ENCODE results near the gene TAF8.
"Not testable (repeated sequence)": the region's sequence is repeated elsewhere in the genome, so short reads cannot be mapped to it uniquely, and the experiment has no call there.

TAF8 gene

GRCh38 chr6:42022755-42023384 is 27.5 kb upstream of the TAF8 start:
- H3K9me3 Mint-ChIP-seq: no peaks in the 10 kb centered on the region
- peak overlapping the region; percentile 77 for H3K4me3 Mint-ChIP-seq
- peak; percentile 75 for ATAC-seq
- peak overlapping the region; percentile 97 for H3K27ac Mint-ChIP-seq
- no peak for DNase-seq (ENCODE audit: low spot score in 2 of 2)
- peaks cover 8% of the 10 kb centered on the region for H3K36me3 Mint-ChIP-seq
- H3K4me1 Mint-ChIP-seq: peaks cover 76% of the 10 kb centered on the region

- ATAC-seq (peak; percentile 17), DNase-seq (ENCODE audit: low spot score in 2 of 2) (no peak)
- Mint-ChIP-seq H3K27ac (peak overlapping the region; percentile 97), H3K4me3 (peak overlapping the region; percentile 15), H3K36me3 (peaks cover 22% of the 10 kb centered on the region), H3K4me1 (peaks cover 95% of the 10 kb centered on the region), H3K9me3 (no peaks in the 10 kb centered on the region)
Observed at GRCh38 chr6:42025066-42025844, 25.1 kb upstream of the TAF8 start.

GRCh38 chr6:42025845-42026243 is 24.5 kb upstream of the TAF8 start:
- H3K27ac Mint-ChIP-seq: peak overlapping the region; percentile 97
- H3K9me3 Mint-ChIP-seq: no peaks in the 10 kb centered on the region
- peaks cover 20% of the 10 kb centered on the region for H3K36me3 Mint-ChIP-seq
- peak overlapping the region; percentile 75 for H3K4me3 Mint-ChIP-seq
- peaks cover 95% of the 10 kb centered on the region for H3K4me1 Mint-ChIP-seq
- ATAC-seq (peak; percentile 9), DNase-seq (ENCODE audit: low spot score in 2 of 2) (no peak)

GRCh38 chr6:42026540-42026939 is 23.8 kb upstream of the TAF8 start:
- no peaks in the 10 kb centered on the region for H3K9me3 Mint-ChIP-seq
- peak overlapping the region; percentile 97 for H3K27ac Mint-ChIP-seq
- H3K4me3 Mint-ChIP-seq: peak overlapping the region; percentile 75
- DNase-seq (ENCODE audit: low spot score in 2 of 2) (no peak), ATAC-seq (no peak)
- H3K4me1 Mint-ChIP-seq: peaks cover 95% of the 10 kb centered on the region
- H3K36me3 Mint-ChIP-seq: peaks cover 20% of the 10 kb centered on the region

- peaks cover 28% of the 10 kb centered on the region for H3K36me3 Mint-ChIP-seq
- H3K27ac Mint-ChIP-seq: peak overlapping the region; percentile 97
- peak; percentile 61 for ATAC-seq
- peak overlapping the region; percentile 75 for H3K4me3 Mint-ChIP-seq
- peaks cover 91% of the 10 kb centered on the region for H3K4me1 Mint-ChIP-seq
- no peaks in the 10 kb centered on the region for H3K9me3 Mint-ChIP-seq
- no peak for DNase-seq (ENCODE audit: low spot score in 2 of 2)
Observed at GRCh38 chr6:42028234-42029061, 21.9 kb upstream of the TAF8 start.

GRCh38 chr6:42029062-42029685 is 21.1 kb upstream of the TAF8 start:
- DNase-seq (ENCODE audit: low spot score in 2 of 2) (no peak), ATAC-seq (no peak)
- peaks cover 84% of the 10 kb centered on the region for H3K4me1 Mint-ChIP-seq
- H3K4me3 Mint-ChIP-seq: peak overlapping the region; percentile 75
- no peaks in the 10 kb centered on the region for H3K9me3 Mint-ChIP-seq
- H3K27ac Mint-ChIP-seq: peak overlapping the region; percentile 97
- peaks cover 28% of the 10 kb centered on the region for H3K36me3 Mint-ChIP-seq

- peaks cover 29% of the 10 kb centered on the region for H3K36me3 Mint-ChIP-seq
- peak overlapping the region; percentile 64 for H3K4me3 Mint-ChIP-seq
- ATAC-seq (no peak), DNase-seq (ENCODE audit: low spot score in 2 of 2) (no peak)
- H3K27ac Mint-ChIP-seq: peak overlapping the region; percentile 97
- no peaks in the 10 kb centered on the region for H3K9me3 Mint-ChIP-seq
- H3K4me1 Mint-ChIP-seq: peaks cover 84% of the 10 kb centered on the region
Observed at GRCh38 chr6:42029881-42030280, 20.4 kb upstream of the TAF8 start.

GRCh38 chr6:42030585-42031506 is 19.5 kb upstream of the TAF8 start:
- peak overlapping the region; percentile 97 for H3K27ac Mint-ChIP-seq
- no peak for DNase-seq (ENCODE audit: low spot score in 2 of 2)

GRCh38 chr6:42032366-42032765 is 18.0 kb upstream of the TAF8 start:
- Mint-ChIP-seq H3K36me3 (peaks cover 35% of the 10 kb centered on the region), H3K4me3 (peak overlapping the region; percentile 64), H3K9me3 (no peaks in the 10 kb centered on the region), H3K4me1 (peaks cover 66% of the 10 kb centered on the region), H3K27ac (peak overlapping the region; percentile 97)
- ATAC-seq (no peak), DNase-seq (ENCODE audit: low spot score in 2 of 2) (no peak)

More at GRCh38 chr6:42030585-42031506, 19.5 kb upstream of the TAF8 start:
- peaks cover 35% of the 10 kb centered on the region for H3K36me3 Mint-ChIP-seq
- peak; percentile 57 for ATAC-seq
- H3K9me3 Mint-ChIP-seq: no peaks in the 10 kb centered on the region
- peak overlapping the region; percentile 64 for H3K4me3 Mint-ChIP-seq
- H3K4me1 Mint-ChIP-seq: peaks cover 81% of the 10 kb centered on the region

- peaks cover 54% of the 10 kb centered on the region for H3K4me1 Mint-ChIP-seq
- DNase-seq (ENCODE audit: low spot score in 2 of 2); H3K27ac Mint-ChIP-seq; H3K9me3 Mint-ChIP-seq; H3K4me3 Mint-ChIP-seq; ATAC-seq: not testable (repeated sequence)
- H3K36me3 Mint-ChIP-seq: peaks cover 36% of the 10 kb centered on the region
Observed at GRCh38 chr6:42037669-42038068, 12.7 kb upstream of the TAF8 start.

- Mint-ChIP-seq H3K36me3 (peaks cover 31% of the 10 kb centered on the region), H3K9me3 (no peaks in the 10 kb centered on the region), H3K27ac (no peak overlapping the region), H3K4me3 (peak overlapping the region; percentile 91), H3K4me1 (peaks cover 54% of the 10 kb centered on the region)
- DNase-seq (ENCODE audit: low spot score in 2 of 2) (no peak), ATAC-seq (no peak)
Observed at GRCh38 chr6:42038163-42038562, 12.2 kb upstream of the TAF8 start.

GRCh38 chr6:42038811-42039408 is 11.4 kb upstream of the TAF8 start:
- Mint-ChIP-seq H3K36me3 (peaks cover 30% of the 10 kb centered on the region), H3K4me1 (peaks cover 60% of the 10 kb centered on the region), H3K9me3 (no peaks in the 10 kb centered on the region), H3K4me3 (peak overlapping the region; percentile 91), H3K27ac (peak overlapping the region; percentile 89)
- DNase-seq (ENCODE audit: low spot score in 2 of 2): no peak
- ATAC-seq: no peak

- H3K36me3 Mint-ChIP-seq: peaks cover 29% of the 10 kb centered on the region
- no peak for DNase-seq (ENCODE audit: low spot score in 2 of 2)
- ATAC-seq: no peak
- peak overlapping the region; percentile 89 for H3K27ac Mint-ChIP-seq
- no peaks in the 10 kb centered on the region for H3K9me3 Mint-ChIP-seq
- H3K4me3 Mint-ChIP-seq: peak overlapping the region; percentile 91
- H3K4me1 Mint-ChIP-seq: peaks cover 70% of the 10 kb centered on the region
Observed at GRCh38 chr6:42040856-42041480, 9.4 kb upstream of the TAF8 start.

Measured in stimulated activated effector memory CD8-positive, alpha-beta T cell treated with anti-CD3 and anti-CD28 coated beads, Interleukin-12 subunit alpha, Interleukin-12 subunit beta, amount 100 ng/mL, for 72 hours (primary cell).